ENCODE measurements around the gene FGFR3.

Gene FGFR3

GRCh38 chr4:1797298-1797860 lies 4.3 kb downstream of the FGFR3 start:
- Histone ChIP-seq H3K4me2 (ENCODE audit: low read length) (no peak overlapping the region), H3K9me3 (ENCODE audit: control insufficient read depth, low read length) (no peaks in the 10 kb centered on the region), H3K4me3 (ENCODE audit: low read depth, low read length) (no peak overlapping the region), H3K36me3 (ENCODE audit: control insufficient read depth, insufficient read depth, low read length) (no peaks in the 10 kb centered on the region), H2AFZ (no peak overlapping the region), H3K4me1 (no peaks in the 10 kb centered on the region), H3K9ac (no peak overlapping the region), H3K27me3 (ENCODE audit: control insufficient read depth, insufficient read depth, low read length) (peaks cover 3% of the 10 kb centered on the region), H3K79me2 (no peaks in the 10 kb centered on the region), H3K27ac (no peak overlapping the region)
- TF ChIP-seq, protein P1, sequence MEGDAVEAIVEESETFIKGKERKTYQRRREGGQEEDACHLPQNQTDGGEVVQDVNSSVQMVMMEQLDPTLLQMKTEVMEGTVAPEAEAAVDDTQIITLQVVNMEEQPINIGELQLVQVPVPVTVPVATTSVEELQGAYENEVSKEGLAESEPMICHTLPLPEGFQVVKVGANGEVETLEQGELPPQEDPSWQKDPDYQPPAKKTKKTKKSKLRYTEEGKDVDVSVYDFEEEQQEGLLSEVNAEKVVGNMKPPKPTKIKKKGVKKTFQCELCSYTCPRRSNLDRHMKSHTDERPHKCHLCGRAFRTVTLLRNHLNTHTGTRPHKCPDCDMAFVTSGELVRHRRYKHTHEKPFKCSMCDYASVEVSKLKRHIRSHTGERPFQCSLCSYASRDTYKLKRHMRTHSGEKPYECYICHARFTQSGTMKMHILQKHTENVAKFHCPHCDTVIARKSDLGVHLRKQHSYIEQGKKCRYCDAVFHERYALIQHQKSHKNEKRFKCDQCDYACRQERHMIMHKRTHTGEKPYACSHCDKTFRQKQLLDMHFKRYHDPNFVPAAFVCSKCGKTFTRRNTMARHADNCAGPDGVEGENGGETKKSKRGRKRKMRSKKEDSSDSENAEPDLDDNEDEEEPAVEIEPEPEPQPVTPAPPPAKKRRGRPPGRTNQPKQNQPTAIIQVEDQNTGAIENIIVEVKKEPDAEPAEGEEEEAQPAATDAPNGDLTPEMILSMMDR (IDR thresholded peaks at IDR 0.05), result no peak

- H3K9ac ChIP-seq, result no peak overlapping the region
- TF ChIP-seq, protein P1 (IDR thresholded peaks at IDR 0.05), result no peak
- H3K4me1 ChIP-seq, result no peaks in the 10 kb centered on the region
- no peaks in the 10 kb centered on the region for H3K9me3 ChIP-seq (ENCODE audit: control insufficient read depth, low read length)
- H2AFZ ChIP-seq, result no peak overlapping the region
- H3K4me2 ChIP-seq (ENCODE audit: low read length), result no peak overlapping the region
- no peak overlapping the region for H3K4me3 ChIP-seq (ENCODE audit: low read depth, low read length)
- no peaks in the 10 kb centered on the region for H3K36me3 ChIP-seq (ENCODE audit: control insufficient read depth, insufficient read depth, low read length)
- H3K27ac ChIP-seq, result no peak overlapping the region
- H3K27me3 ChIP-seq (ENCODE audit: control insufficient read depth, insufficient read depth, low read length), result peaks cover 3% of the 10 kb centered on the region
- H3K79me2 ChIP-seq, result no peaks in the 10 kb centered on the region
Measured at GRCh38 chr4:1797861-1798579, 4.9 kb downstream of the FGFR3 start.

- TF ChIP-seq, protein P1 (IDR thresholded peaks at IDR 0.05), result no peak
Measured at GRCh38 chr4:1798580-1799386, 5.7 kb downstream of the FGFR3 start.

GRCh38 chr4:1799387-1800375 lies 6.6 kb downstream of the FGFR3 start:
- no peaks in the 10 kb centered on the region for H3K9me3 ChIP-seq (ENCODE audit: control insufficient read depth, low read length)
- H2AFZ ChIP-seq, result no peak overlapping the region
- H3K27me3 ChIP-seq (ENCODE audit: control insufficient read depth, insufficient read depth, low read length), result no peaks in the 10 kb centered on the region
- no peak overlapping the region for H3K4me3 ChIP-seq (ENCODE audit: low read depth, low read length)
- H3K27ac ChIP-seq, result no peak overlapping the region
- H3K36me3 ChIP-seq (ENCODE audit: control insufficient read depth, insufficient read depth, low read length), result no peaks in the 10 kb centered on the region
- H3K4me2 ChIP-seq (ENCODE audit: low read length), result no peak overlapping the region
- H3K9ac ChIP-seq, result no peak overlapping the region
- TF ChIP-seq, protein P1 (IDR thresholded peaks at IDR 0.05), result no peak
- no peaks in the 10 kb centered on the region for H3K79me2 ChIP-seq
- no peaks in the 10 kb centered on the region for H3K4me1 ChIP-seq

More at GRCh38 chr4:1798580-1799386, 5.7 kb downstream of the FGFR3 start:
- no peaks in the 10 kb centered on the region for H3K9me3 ChIP-seq (ENCODE audit: control insufficient read depth, low read length)
- H3K27me3 ChIP-seq (ENCODE audit: control insufficient read depth, insufficient read depth, low read length), result peaks cover 3% of the 10 kb centered on the region
- H3K4me2 ChIP-seq (ENCODE audit: low read length), result no peak overlapping the region
- H3K36me3 ChIP-seq (ENCODE audit: control insufficient read depth, insufficient read depth, low read length), result no peaks in the 10 kb centered on the region
- H2AFZ ChIP-seq, result no peak overlapping the region
- no peaks in the 10 kb centered on the region for H3K79me2 ChIP-seq
- H3K4me3 ChIP-seq (ENCODE audit: low read depth, low read length), result no peak overlapping the region
- H3K9ac ChIP-seq, result no peak overlapping the region
- H3K4me1 ChIP-seq, result no peaks in the 10 kb centered on the region
- no peak overlapping the region for H3K27ac ChIP-seq
